OCI-LY7 (cell line): Measurements from ENCODE around the gene TSR1.

ENCODE experiments used
- EZH2phosphoT487 ChIP-seq: fragments of 200-600 bp; sonication (generic); IDR thresholded peaks from 2 replicates; pipeline ENCODE4 v1.6.1; 2018; ENCODE audit warnings: low read depth, borderline replicate concordance, mild to moderate bottlenecking, mixed run types, antibody characterized with exemption, low read length, moderate library complexity, mixed read lengths
- TF ChIP-seq, protein P1 (sequence below): fragments of 200-600 bp; sonication (generic); conservative IDR thresholded peaks from 2 replicates; pipeline ENCODE4 v1.5.1; 2014; ENCODE audit warnings: mild to moderate bottlenecking, antibody characterized with exemption, low read length, moderate library complexity, mixed read lengths

DNA sequence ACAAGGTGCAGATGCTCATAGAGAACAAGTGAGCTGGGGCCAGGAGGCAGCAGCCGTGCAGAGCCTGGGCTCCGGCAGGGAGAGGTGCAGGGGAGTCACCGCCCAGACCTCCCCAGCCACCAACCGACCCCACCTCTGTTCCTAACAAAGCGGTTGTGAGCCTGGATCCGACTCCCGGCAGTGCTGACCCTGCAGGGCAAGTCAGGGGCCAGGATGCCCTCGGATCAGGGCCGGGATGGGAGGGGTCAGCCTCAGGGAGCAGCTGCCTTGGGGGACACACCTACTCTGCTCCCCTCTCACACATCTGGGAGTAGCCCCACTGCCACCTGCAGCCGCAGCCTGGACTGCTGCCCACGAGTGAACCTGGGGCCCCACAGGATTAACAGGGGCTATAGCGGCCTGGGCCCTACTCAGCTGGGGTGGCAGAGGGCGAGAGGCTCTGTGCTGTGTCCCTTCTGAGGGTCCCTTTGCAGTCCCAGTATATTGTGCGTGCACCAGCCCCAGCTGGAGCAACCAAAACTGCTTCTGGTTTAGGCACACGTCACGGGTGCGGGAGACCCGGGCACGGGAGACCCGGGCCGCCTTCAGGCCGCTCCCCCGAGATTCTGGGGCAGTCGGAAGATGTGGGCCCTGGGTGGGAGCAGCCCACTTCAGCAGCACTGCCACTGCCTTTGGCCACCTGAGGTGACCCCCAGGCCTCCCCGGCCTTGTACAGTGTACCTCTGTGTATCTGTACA is 43.4 kb upstream of the TSR1 start:
- TF ChIP-seq, protein P1, sequence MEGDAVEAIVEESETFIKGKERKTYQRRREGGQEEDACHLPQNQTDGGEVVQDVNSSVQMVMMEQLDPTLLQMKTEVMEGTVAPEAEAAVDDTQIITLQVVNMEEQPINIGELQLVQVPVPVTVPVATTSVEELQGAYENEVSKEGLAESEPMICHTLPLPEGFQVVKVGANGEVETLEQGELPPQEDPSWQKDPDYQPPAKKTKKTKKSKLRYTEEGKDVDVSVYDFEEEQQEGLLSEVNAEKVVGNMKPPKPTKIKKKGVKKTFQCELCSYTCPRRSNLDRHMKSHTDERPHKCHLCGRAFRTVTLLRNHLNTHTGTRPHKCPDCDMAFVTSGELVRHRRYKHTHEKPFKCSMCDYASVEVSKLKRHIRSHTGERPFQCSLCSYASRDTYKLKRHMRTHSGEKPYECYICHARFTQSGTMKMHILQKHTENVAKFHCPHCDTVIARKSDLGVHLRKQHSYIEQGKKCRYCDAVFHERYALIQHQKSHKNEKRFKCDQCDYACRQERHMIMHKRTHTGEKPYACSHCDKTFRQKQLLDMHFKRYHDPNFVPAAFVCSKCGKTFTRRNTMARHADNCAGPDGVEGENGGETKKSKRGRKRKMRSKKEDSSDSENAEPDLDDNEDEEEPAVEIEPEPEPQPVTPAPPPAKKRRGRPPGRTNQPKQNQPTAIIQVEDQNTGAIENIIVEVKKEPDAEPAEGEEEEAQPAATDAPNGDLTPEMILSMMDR = no peak
- TF ChIP-seq EZH2phosphoT487 = no peak
